ENCODE data around the gene WASHC4. TPM values are rescaled to one million over a fixed set of nuclear protein-coding genes. Genes with fewer than 3 reads are reported as not detected.

The WASHC4 gene
- total RNA-seq, 1 donor from 2014 or later = 73.2 TPM

GRCh38 chr12:105069936-105070702 lies 37.4 kb upstream of the WASHC4 start:
- H3K27me3 Mint-ChIP-seq (ENCODE audit: unreplicated experiment) = no peaks in the 10 kb centered on the region
- H3K4me1 Mint-ChIP-seq (ENCODE audit: unreplicated experiment) = peaks cover 6% of the 10 kb centered on the region
- TF ChIP-seq, protein P1, sequence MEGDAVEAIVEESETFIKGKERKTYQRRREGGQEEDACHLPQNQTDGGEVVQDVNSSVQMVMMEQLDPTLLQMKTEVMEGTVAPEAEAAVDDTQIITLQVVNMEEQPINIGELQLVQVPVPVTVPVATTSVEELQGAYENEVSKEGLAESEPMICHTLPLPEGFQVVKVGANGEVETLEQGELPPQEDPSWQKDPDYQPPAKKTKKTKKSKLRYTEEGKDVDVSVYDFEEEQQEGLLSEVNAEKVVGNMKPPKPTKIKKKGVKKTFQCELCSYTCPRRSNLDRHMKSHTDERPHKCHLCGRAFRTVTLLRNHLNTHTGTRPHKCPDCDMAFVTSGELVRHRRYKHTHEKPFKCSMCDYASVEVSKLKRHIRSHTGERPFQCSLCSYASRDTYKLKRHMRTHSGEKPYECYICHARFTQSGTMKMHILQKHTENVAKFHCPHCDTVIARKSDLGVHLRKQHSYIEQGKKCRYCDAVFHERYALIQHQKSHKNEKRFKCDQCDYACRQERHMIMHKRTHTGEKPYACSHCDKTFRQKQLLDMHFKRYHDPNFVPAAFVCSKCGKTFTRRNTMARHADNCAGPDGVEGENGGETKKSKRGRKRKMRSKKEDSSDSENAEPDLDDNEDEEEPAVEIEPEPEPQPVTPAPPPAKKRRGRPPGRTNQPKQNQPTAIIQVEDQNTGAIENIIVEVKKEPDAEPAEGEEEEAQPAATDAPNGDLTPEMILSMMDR (IDR thresholded peaks at IDR 0.05) = no peak
- DNase-seq (ENCODE audit: extremely low spot score, unreplicated experiment) = no peak
- H3K9me3 Mint-ChIP-seq (ENCODE audit: unreplicated experiment) = no peaks in the 10 kb centered on the region
- no peak overlapping the region for H3K27ac Mint-ChIP-seq (ENCODE audit: unreplicated experiment)
- no peak overlapping the region for H3K4me3 Mint-ChIP-seq (ENCODE audit: unreplicated experiment)
- peaks cover 65% of the 10 kb centered on the region for H3K36me3 Mint-ChIP-seq (ENCODE audit: unreplicated experiment)

DNA sequence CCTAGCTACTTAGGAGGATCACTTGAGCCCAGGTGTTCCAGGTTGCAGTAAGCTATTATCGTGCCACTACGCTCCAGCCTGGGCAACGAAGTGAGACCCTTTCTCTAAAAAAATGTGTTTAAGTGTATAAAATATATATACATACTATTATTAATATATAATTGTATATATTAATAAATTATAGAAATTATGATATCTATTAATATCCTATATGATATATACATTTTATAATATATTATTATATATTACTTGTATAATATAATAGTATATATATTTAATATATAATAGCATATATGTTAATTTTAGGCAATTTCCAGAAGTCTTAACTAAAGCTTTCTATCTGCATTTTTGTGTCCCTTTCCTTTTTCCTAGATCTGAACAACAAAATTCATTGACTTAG lies 35.5 kb upstream of the WASHC4 start:
- TF ChIP-seq, protein P1 (IDR thresholded peaks at IDR 0.05) = no peak
- Mint-ChIP-seq H3K9me3 (ENCODE audit: unreplicated experiment) (no peaks in the 10 kb centered on the region), H3K27me3 (ENCODE audit: unreplicated experiment) (no peaks in the 10 kb centered on the region), H3K4me1 (ENCODE audit: unreplicated experiment) (peaks cover 8% of the 10 kb centered on the region), H3K4me3 (ENCODE audit: unreplicated experiment) (no peak overlapping the region), H3K27ac (ENCODE audit: unreplicated experiment) (no peak overlapping the region), H3K36me3 (ENCODE audit: unreplicated experiment) (peaks cover 48% of the 10 kb centered on the region)
- DNase-seq (ENCODE audit: extremely low spot score, unreplicated experiment) = no peak

GRCh38 chr12:105072888-105073488 lies 34.5 kb upstream of the WASHC4 start:
- H3K4me1 Mint-ChIP-seq (ENCODE audit: unreplicated experiment) = peaks cover 14% of the 10 kb centered on the region
- H3K9me3 Mint-ChIP-seq (ENCODE audit: unreplicated experiment) = no peaks in the 10 kb centered on the region
- no peak for DNase-seq (ENCODE audit: extremely low spot score, unreplicated experiment)
- no peak overlapping the region for H3K27ac Mint-ChIP-seq (ENCODE audit: unreplicated experiment)
- TF ChIP-seq, protein P1 (IDR thresholded peaks at IDR 0.05) = no peak
- no peak overlapping the region for H3K4me3 Mint-ChIP-seq (ENCODE audit: unreplicated experiment)
- H3K36me3 Mint-ChIP-seq (ENCODE audit: unreplicated experiment) = peaks cover 40% of the 10 kb centered on the region
- no peaks in the 10 kb centered on the region for H3K27me3 Mint-ChIP-seq (ENCODE audit: unreplicated experiment)

DNA sequence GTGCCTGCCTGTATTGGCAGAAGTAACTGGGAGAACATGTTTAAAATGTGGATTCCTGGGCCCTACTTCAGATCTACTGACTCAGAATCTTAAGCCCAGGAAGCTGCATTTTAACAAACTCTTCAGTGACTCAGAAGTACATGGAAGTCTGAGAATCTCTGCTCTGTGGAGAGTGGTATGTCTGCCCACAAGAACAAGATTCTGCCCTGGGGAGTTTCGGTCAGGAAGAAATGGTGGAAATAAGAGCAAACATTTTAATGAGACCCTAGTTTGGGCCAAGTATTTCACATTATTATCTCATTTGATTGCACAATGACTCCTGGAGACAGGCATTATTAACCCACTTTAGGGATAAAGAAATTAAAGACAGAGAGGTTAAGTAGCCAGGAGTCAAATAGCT lies 31.4 kb upstream of the WASHC4 start:
- Mint-ChIP-seq H3K9me3 (ENCODE audit: unreplicated experiment) (no peaks in the 10 kb centered on the region), H3K36me3 (ENCODE audit: unreplicated experiment) (peaks cover 14% of the 10 kb centered on the region), H3K4me3 (ENCODE audit: unreplicated experiment) (no peak overlapping the region), H3K27ac (ENCODE audit: unreplicated experiment) (no peak overlapping the region), H3K4me1 (ENCODE audit: unreplicated experiment) (peaks cover 16% of the 10 kb centered on the region), H3K27me3 (ENCODE audit: unreplicated experiment) (no peaks in the 10 kb centered on the region)
- TF ChIP-seq, protein P1 (IDR thresholded peaks at IDR 0.05) = no peak
- DNase-seq (ENCODE audit: extremely low spot score, unreplicated experiment) = no peak

- no peaks in the 10 kb centered on the region for H3K9me3 Mint-ChIP-seq (ENCODE audit: unreplicated experiment)
- peaks cover 13% of the 10 kb centered on the region for H3K36me3 Mint-ChIP-seq (ENCODE audit: unreplicated experiment)
- TF ChIP-seq, protein P1 (IDR thresholded peaks at IDR 0.05) = no peak
- no peaks in the 10 kb centered on the region for H3K27me3 Mint-ChIP-seq (ENCODE audit: unreplicated experiment)
- no peak for DNase-seq (ENCODE audit: extremely low spot score, unreplicated experiment)
- H3K4me3 Mint-ChIP-seq (ENCODE audit: unreplicated experiment) = no peak overlapping the region
- no peak overlapping the region for H3K27ac Mint-ChIP-seq (ENCODE audit: unreplicated experiment)
- peaks cover 20% of the 10 kb centered on the region for H3K4me1 Mint-ChIP-seq (ENCODE audit: unreplicated experiment)
Observed at GRCh38 chr12:105076913-105077312, 30.6 kb upstream of the WASHC4 start.

Measured in osteocyte (in vitro differentiated cells).